Mucosa of descending colon (tissue), 3 donors: ENCODE results near the gene GEMIN4. TPM values are rescaled to one million over a fixed set of nuclear protein-coding genes. Genes with fewer than 3 reads are reported as not detected.
A peak's percentile ranks its signal among the peaks of the same experiment; 100 is the strongest.

Source experiments
- ATAC-seq: fragments of 200-7000 bp; cut with Tn5 transposase; one replicate; pipeline ENCODE4 v1.9.1; 2020; ENCODE audit warnings: mild to moderate bottlenecking, moderate library complexity
- DNase-seq, 3 donors: peaks; one replicate each; pipeline ENCODE4 v3.0.0-alpha.2; 2020
- H3K36me3 ChIP-seq: fragments of 200-600 bp; one replicate; pipeline ENCODE4 v1.8.0; 2021; ENCODE audit warnings: low read depth, mild to moderate bottlenecking
- H3K4me1 ChIP-seq: fragments of 200-600 bp; one replicate; pipeline ENCODE4 v1.8.0; 2021; ENCODE audit warnings: low read depth, mild to moderate bottlenecking
- H3K4me3 ChIP-seq: fragments of 200-600 bp; one replicate; pipeline ENCODE4 v1.8.0; 2021; ENCODE audit warnings: mild to moderate bottlenecking
- H3K9me3 ChIP-seq: fragments of 200-600 bp; one replicate; pipeline ENCODE4 v1.8.0; 2021; ENCODE audit warnings: mild to moderate bottlenecking
- CTCF ChIP-seq: fragments of 200-600 bp; IDR thresholded peaks from one replicate; pipeline ENCODE4 v1.8.0; 2022; ENCODE audit warnings: antibody characterized with exemption, mild to moderate bottlenecking
- intact Hi-C, 2 donors: fragments of 100-400 bp; cut with DNase I in 1 of 2; cut with micrococcal nuclease in 1 of 2; formaldehyde crosslinking; loops; one replicate each; pipeline versions ENCODE4 v1.11.0 to v1.11.1; 2022; cut with DNase I, micrococcal nuclease
- long read RNA-seq, 2 donors: library from polyadenylated mRNA; unstranded; transcript quantifications; one replicate each; pipeline ENCODE4 v2.0.0, GENCODE V29; 2019 to 2021
- total RNA-seq, 3 donors: library from RNA; stranded (reverse); fragmentation: NEBNext Ultra II Directional in 2 of 3; extraction: Animal tissue kit (Norgen Biotek cat#: 25700) in 2 of 3; gene quantifications; one replicate each; pipeline versions ENCODE4 v1.2.1 to v1.2.4, GENCODE V29; 2021 to 2023
- donor health status: DM: no; HTN: no; CAD: no; lungs with moderate emphysema.
- donor health status: DM: no; HTN: no; CAD: no.
- donor health status: DM: no; HTN: yes; CAD: no.

GEMIN4 gene
- total RNA-seq = 10 to 100 TPM; 15.5 to 20.3 (median 16.4) TPM
- long read RNA-seq, donor 1, full-length matches to known transcripts = 13 of 21 reads
- long read RNA-seq, donor 1, partial matches to known transcripts = 1 of 21 reads
- long read RNA-seq, donor 1, other reads (novel, unspliced or antisense) = 7 of 21 reads
- long read RNA-seq, donor 2, full-length matches to known transcripts = 5 of 5 reads
- long read RNA-seq, donor 2, partial matches to known transcripts = 0 of 5 reads
- long read RNA-seq, donor 2, other reads (novel, unspliced or antisense) = 0 of 5 reads

- TF ChIP-seq CTCF = peak; percentile 97
- peak; percentile 99 for ATAC-seq
- Histone ChIP-seq H3K9me3 (no peaks in the 10 kb centered on the region), H3K36me3 (no peaks in the 10 kb centered on the region), H3K4me3 (peak within 1 kb of the TSS; percentile 75), H3K4me1 (peaks cover 13% of the 10 kb centered on the region)
- intact Hi-C loops = no loop called here
- DNase-seq = peak; percentile 95 to 99 (median 95)
These were observed at the start of gene GEMIN4 for GRCh38 chr17:752002-752619. GEMIN4 (minus strand) TSS chr17:752264; CDS start chr17:752142, 122 bp downstream.

- no peaks in the 10 kb centered on the region for H3K36me3 ChIP-seq
- intact Hi-C loops = no loop called here
These were observed 49.6 kb upstream of the GEMIN4 start for GRCh38 chr17:801660-802059.

GRCh38 chr17:800446-801242 is 48.6 kb upstream of the GEMIN4 start:
- intact Hi-C loops = no loop called here
- no peaks in the 10 kb centered on the region for H3K36me3 ChIP-seq
- no peak overlapping the region for H3K4me3 ChIP-seq
- ATAC-seq (no peak), DNase-seq (no peak)
- no peaks in the 10 kb centered on the region for H3K9me3 ChIP-seq
- no peak for TF ChIP-seq CTCF
- no peaks in the 10 kb centered on the region for H3K4me1 ChIP-seq

More at GRCh38 chr17:801660-802059, 49.6 kb upstream of the GEMIN4 start:
- ATAC-seq = no peak
- Histone ChIP-seq H3K9me3 (no peaks in the 10 kb centered on the region), H3K4me3 (no peak overlapping the region), H3K4me1 (no peaks in the 10 kb centered on the region)
- no peak for TF ChIP-seq CTCF
- DNase-seq = no peak

- no peak for DNase-seq
- no peaks in the 10 kb centered on the region for H3K9me3 ChIP-seq
- peaks cover 3% of the 10 kb centered on the region for H3K4me1 ChIP-seq
- TF ChIP-seq CTCF = no peak
- H3K4me3 ChIP-seq = no peak overlapping the region
- intact Hi-C loops = loop anchor here (5.0 to 10.0 kb wide), 2 partner anchors 183 to 186 kb away; no protein-coding TSS in a partner anchor
- no peak for ATAC-seq
- H3K36me3 ChIP-seq = no peaks in the 10 kb centered on the region
These were observed 47.2 kb upstream of the GEMIN4 start for GRCh38 chr17:799261-799660.

GRCh38 chr17:798246-798645 is 46.2 kb upstream of the GEMIN4 start:
- H3K4me3 ChIP-seq = no peak overlapping the region
- ATAC-seq (no peak), DNase-seq (no peak)
- no peak for TF ChIP-seq CTCF
- intact Hi-C loops = loop anchor here (5.0 to 10.0 kb wide), 2 partner anchors 184 to 187 kb away; no protein-coding TSS in a partner anchor
- peaks cover 3% of the 10 kb centered on the region for H3K4me1 ChIP-seq
- no peaks in the 10 kb centered on the region for H3K9me3 ChIP-seq
- H3K36me3 ChIP-seq = no peaks in the 10 kb centered on the region
